ENCODE results near the gene SCCPDH. TPM values are rescaled to one million over a fixed set of nuclear protein-coding genes. Genes with fewer than 3 reads are reported as not detected.

The SCCPDH gene
- polyA plus RNA-seq, 2 of the 4 experiments (the other 2 are of a cell fraction): 49.3 to 59.8 TPM

DNA sequence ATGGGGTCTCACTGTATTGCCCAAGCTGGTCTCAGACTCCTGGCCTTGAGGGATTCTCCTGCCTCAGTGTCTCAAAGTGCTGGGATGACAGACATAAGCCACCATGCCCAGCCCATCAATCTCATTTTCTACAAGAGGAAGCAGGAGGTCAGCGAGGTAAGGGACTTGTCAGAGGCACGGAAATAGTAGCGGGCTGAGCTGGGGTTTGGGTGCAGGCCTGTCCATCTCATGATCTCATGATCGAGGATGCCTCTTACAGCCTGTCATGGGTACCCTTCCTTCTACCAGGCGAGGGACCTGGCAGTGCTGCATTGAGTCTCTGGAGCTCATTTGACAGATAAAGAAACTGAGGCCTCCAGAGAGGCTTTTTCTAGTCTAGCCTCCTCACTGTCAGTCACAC lies 28.5 kb upstream of the SCCPDH start:
- Histone ChIP-seq H3K4me3 (no peak overlapping the region), H3K27ac (no peak overlapping the region), H3K4me2 (no peak overlapping the region), H3K9me3 (no peaks in the 10 kb centered on the region), H3K4me1 (peaks cover 3% of the 10 kb centered on the region; the same call in 2 of the 3 replicates)
- POLR2A ChIA-PET: no interaction called here
- DNase-seq (ENCODE audit: low read depth in 1 of 2, low spot score in 1 of 2): no peak
- WGBS (ENCODE audit: missing lambda C conversion rate): 95% methylated on average over 5 of the region's 5 CpGs
- CTCF ChIA-PET: interaction anchor here (0.7 to 2.5 kb wide), 13 partner anchors 9 to 1551 kb away, joined by 3 to 14 read pairs (median 3); partner anchors contain the start of gene SCCPDH
- ATAC-seq: no peak
- TF ChIP-seq, protein P1, sequence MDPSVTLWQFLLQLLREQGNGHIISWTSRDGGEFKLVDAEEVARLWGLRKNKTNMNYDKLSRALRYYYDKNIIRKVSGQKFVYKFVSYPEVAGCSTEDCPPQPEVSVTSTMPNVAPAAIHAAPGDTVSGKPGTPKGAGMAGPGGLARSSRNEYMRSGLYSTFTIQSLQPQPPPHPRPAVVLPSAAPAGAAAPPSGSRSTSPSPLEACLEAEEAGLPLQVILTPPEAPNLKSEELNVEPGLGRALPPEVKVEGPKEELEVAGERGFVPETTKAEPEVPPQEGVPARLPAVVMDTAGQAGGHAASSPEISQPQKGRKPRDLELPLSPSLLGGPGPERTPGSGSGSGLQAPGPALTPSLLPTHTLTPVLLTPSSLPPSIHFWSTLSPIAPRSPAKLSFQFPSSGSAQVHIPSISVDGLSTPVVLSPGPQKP (IDR thresholded peaks at IDR 0.05; ENCODE audit: low read depth, low read length): no peak
- TF ChIP-seq, protein P2, sequence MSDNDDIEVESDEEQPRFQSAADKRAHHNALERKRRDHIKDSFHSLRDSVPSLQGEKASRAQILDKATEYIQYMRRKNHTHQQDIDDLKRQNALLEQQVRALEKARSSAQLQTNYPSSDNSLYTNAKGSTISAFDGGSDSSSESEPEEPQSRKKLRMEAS (IDR thresholded peaks at IDR 0.05): no peak
- TF ChIP-seq, protein P3, sequence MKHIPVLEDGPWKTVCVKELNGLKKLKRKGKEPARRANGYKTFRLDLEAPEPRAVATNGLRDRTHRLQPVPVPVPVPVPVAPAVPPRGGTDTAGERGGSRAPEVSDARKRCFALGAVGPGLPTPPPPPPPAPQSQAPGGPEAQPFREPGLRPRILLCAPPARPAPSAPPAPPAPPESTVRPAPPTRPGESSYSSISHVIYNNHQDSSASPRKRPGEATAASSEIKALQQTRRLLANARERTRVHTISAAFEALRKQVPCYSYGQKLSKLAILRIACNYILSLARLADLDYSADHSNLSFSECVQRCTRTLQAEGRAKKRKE (CRISPR knock-in tag; IDR thresholded peaks at IDR 0.05; ENCODE audit: low read depth): no peak
- TF ChIP-seq RAD21 (conservative IDR thresholded peaks at IDR 0.05 in 1 of 2, IDR thresholded peaks at IDR 0.05 in 1 of 2): no peak
- no peak for FAIRE-seq

DNA sequence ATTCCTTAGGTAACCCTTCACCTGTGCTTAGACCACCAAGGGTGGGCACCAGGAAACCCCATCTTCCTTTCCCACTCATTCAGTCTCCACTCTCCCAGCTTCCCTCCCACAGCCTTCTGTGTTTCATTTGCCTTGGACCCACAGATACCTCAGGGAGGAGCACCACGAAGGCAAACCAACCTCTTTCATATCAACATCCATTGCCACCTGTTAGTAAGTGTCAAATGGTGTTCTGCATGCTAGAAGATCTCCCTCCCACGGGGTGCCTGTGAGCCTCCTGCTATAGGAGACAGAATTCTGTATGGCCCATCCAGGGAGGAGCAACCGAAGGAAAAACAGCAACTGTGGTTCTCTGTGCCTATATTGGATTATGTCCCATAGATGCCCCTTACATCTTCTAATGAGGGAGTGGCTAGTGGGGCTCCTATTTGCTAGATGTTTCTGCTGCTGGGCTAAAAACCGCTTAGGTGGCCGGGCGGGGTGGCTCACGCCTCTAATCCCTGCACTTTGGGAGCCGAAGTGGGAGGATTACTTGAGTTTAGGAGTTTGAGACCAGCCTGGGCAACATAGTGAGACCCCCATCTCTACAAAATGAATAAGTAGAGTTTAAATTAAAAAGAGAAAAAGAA lies 25.6 kb upstream of the SCCPDH start:
- no peak for FAIRE-seq
- H3K4me3 ChIP-seq: peak overlapping the region; percentile 35
- peak in 1 of 2 experiments; percentile 3; a peak in 1 of 6 replicates for ATAC-seq
- no peak for TF ChIP-seq RFX5 (IDR thresholded peaks at IDR 0.05)
- no peak for TF ChIP-seq ESRRA (IDR thresholded peaks at IDR 0.05; ENCODE audit: borderline replicate concordance, low read length)
- no peak for TF ChIP-seq JUN (IDR thresholded peaks at IDR 0.05)
- no peak for TF ChIP-seq HOXA7 (CRISPR knock-in tag; IDR thresholded peaks at IDR 0.05)
- TF ChIP-seq, protein P4, sequence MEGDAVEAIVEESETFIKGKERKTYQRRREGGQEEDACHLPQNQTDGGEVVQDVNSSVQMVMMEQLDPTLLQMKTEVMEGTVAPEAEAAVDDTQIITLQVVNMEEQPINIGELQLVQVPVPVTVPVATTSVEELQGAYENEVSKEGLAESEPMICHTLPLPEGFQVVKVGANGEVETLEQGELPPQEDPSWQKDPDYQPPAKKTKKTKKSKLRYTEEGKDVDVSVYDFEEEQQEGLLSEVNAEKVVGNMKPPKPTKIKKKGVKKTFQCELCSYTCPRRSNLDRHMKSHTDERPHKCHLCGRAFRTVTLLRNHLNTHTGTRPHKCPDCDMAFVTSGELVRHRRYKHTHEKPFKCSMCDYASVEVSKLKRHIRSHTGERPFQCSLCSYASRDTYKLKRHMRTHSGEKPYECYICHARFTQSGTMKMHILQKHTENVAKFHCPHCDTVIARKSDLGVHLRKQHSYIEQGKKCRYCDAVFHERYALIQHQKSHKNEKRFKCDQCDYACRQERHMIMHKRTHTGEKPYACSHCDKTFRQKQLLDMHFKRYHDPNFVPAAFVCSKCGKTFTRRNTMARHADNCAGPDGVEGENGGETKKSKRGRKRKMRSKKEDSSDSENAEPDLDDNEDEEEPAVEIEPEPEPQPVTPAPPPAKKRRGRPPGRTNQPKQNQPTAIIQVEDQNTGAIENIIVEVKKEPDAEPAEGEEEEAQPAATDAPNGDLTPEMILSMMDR (IDR thresholded peaks at IDR 0.05): no peak
- TF ChIP-seq NR3C1 (IDR thresholded peaks at IDR 0.05): no peak
- TF ChIP-seq, protein P3 (CRISPR knock-in tag; IDR thresholded peaks at IDR 0.05; ENCODE audit: low read depth): no peak
- TF ChIP-seq SMC3 (IDR thresholded peaks at IDR 0.05): no peak
- TF ChIP-seq, protein P1 (IDR thresholded peaks at IDR 0.05; ENCODE audit: low read depth, low read length): no peak
- TF ChIP-seq HEYL (CRISPR knock-in tag; IDR thresholded peaks at IDR 0.05): no peak
- TF ChIP-seq EHMT2 (IDR thresholded peaks at IDR 0.05; ENCODE audit: low read depth): no peak
- no peak for TF ChIP-seq HOXB5 (CRISPR knock-in tag; IDR thresholded peaks at IDR 0.05)
- no peak for TF ChIP-seq RARB (CRISPR knock-in tag; IDR thresholded peaks at IDR 0.05)
- no peak for TF ChIP-seq CHD4 (IDR thresholded peaks at IDR 0.05; ENCODE audit: borderline replicate concordance)
- no peak for TF ChIP-seq RNF2 (IDR thresholded peaks at IDR 0.05; ENCODE audit: borderline replicate concordance, low read depth)
- TF ChIP-seq, protein P5, sequence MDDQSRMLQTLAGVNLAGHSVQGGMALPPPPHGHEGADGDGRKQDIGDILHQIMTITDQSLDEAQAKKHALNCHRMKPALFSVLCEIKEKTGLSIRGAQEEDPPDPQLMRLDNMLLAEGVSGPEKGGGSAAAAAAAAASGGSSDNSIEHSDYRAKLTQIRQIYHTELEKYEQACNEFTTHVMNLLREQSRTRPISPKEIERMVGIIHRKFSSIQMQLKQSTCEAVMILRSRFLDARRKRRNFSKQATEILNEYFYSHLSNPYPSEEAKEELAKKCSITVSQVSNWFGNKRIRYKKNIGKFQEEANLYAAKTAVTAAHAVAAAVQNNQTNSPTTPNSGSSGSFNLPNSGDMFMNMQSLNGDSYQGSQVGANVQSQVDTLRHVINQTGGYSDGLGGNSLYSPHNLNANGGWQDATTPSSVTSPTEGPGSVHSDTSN (IDR thresholded peaks at IDR 0.05): no peak
- no peak for TF ChIP-seq MAFK (IDR thresholded peaks at IDR 0.05; ENCODE audit: partially characterized antibody)
- no peak for TF ChIP-seq SREBF2 (IDR thresholded peaks at IDR 0.05)
- no peak for TF ChIP-seq TFCP2L1 (CRISPR knock-in tag; IDR thresholded peaks at IDR 0.05)
- TF ChIP-seq EP300 (IDR thresholded peaks at IDR 0.05): no peak
- peak overlapping the region; percentile 77 for H3K4me2 ChIP-seq
- 88% methylated on average over 8 of the region's 8 CpGs for WGBS (ENCODE audit: missing lambda C conversion rate)
- no peak for DNase-seq (ENCODE audit: low read depth in 1 of 2, low spot score in 1 of 2)
- peaks cover 3% of the 10 kb centered on the region; the same call in 2 of the 3 replicates for H3K4me1 ChIP-seq
- ChIA-PET CTCF (interaction anchor here (0.7 to 1.4 kb wide), 2 partner anchors 1542 to 1546 kb away, joined by 3 read pairs; no protein-coding TSS in a partner anchor), POLR2A (no interaction called here)
- peak overlapping the region; percentile 68 to 72 for H3K27ac ChIP-seq
- no peaks in the 10 kb centered on the region for H3K9me3 ChIP-seq

All from A549 (cell line).